Neural progenitor cell (in vitro differentiated cells): ENCODE data around the gene MYBPH. TPM values are rescaled to one million over a fixed set of nuclear protein-coding genes. Genes with fewer than 3 reads are reported as not detected.

Source experiments
- DNase-seq: peaks from one replicate; pipeline ENCODE4 v3.0.0-alpha.2; 2016; ENCODE audit warnings: low spot score
- H2AFZ ChIP-seq: fragments of 200-600 bp; sonication (generic); replicated peaks from 2 replicates; pipeline ENCODE4 v1.6.1; 2016; ENCODE audit warnings: antibody characterized with exemption
- H3F3A ChIP-seq: fragments of 200-600 bp; sonication (generic); 2 replicates; pipeline ENCODE4 v1.6.1; 2016; ENCODE audit warnings: antibody characterized with exemption, low read depth
- H3K27ac ChIP-seq: fragments of 200-600 bp; sonication (generic); 2 replicates; pipeline ENCODE4 v1.5.1; 2016; ENCODE audit warnings: mild to moderate bottlenecking
- H3K27me3 ChIP-seq: fragments of 200-600 bp; sonication (generic); 2 replicates; pipeline ENCODE4 v1.6.1; 2016; ENCODE audit warnings: mild to moderate bottlenecking, moderate library complexity
- H3K36me3 ChIP-seq: fragments of 200-600 bp; sonication (generic); 2 replicates; pipeline ENCODE4 v1.5.1; 2016
- H3K4me1 ChIP-seq: fragments of 200-600 bp; sonication (generic); 2 replicates; pipeline ENCODE4 v1.6.1; 2016; ENCODE audit warnings: mixed run types
- H3K4me2 ChIP-seq: fragments of 200-600 bp; sonication (generic); 2 replicates; pipeline ENCODE4 v1.6.1; 2016
- H3K4me3 ChIP-seq: fragments of 200-600 bp; sonication (generic); 2 replicates; pipeline ENCODE4 v1.5.1; 2016
- H3K79me2 ChIP-seq: fragments of 200-600 bp; sonication (generic); 2 replicates; pipeline ENCODE4 v1.6.1; 2016; ENCODE audit warnings: low read depth
- H3K9ac ChIP-seq: fragments of 200-600 bp; sonication (generic); 2 replicates; pipeline ENCODE4 v1.6.1; 2016
- H3K9me3 ChIP-seq: fragments of 200-600 bp; sonication (generic); 2 replicates; pipeline ENCODE4 v1.5.1; 2016; ENCODE audit warnings: low read depth
- H4K20me1 ChIP-seq: fragments of 200-600 bp; sonication (generic); 2 replicates; pipeline ENCODE4 v1.6.1; 2016; ENCODE audit warnings: low read depth
- H3K27ac Mint-ChIP-seq: 3 replicates; pipeline ENCODE4 v1.8.0; 2021; ENCODE audit warnings: mixed read lengths
- H3K27me3 Mint-ChIP-seq: 2 replicates; pipeline ENCODE4 v1.8.0; 2022; ENCODE audit warnings: low read depth, mild to moderate bottlenecking, inconsistent platforms, moderate library complexity, mixed read lengths; ENCODE audit not compliant: insufficient read depth
- H3K36me3 Mint-ChIP-seq: 3 replicates; pipeline ENCODE4 v1.8.0; 2021; ENCODE audit warnings: mixed read lengths
- H3K4me1 Mint-ChIP-seq: 3 replicates; pipeline ENCODE4 v1.8.0; 2021; ENCODE audit warnings: mixed read lengths
- H3K4me3 Mint-ChIP-seq: 3 replicates; pipeline ENCODE4 v1.8.0; 2021; ENCODE audit warnings: mild to moderate bottlenecking, moderate library complexity, mixed read lengths
- H3K9me3 Mint-ChIP-seq: 3 replicates; pipeline ENCODE4 v1.8.0; 2020; ENCODE audit warnings: mixed read lengths
- CTCF ChIP-seq: fragments of 200-600 bp; sonication (generic); IDR thresholded peaks from 2 replicates; pipeline ENCODE4 v1.5.1; 2017; ENCODE audit warnings: antibody characterized with exemption, mild to moderate bottlenecking
- EZH2 ChIP-seq: fragments of 200-600 bp; sonication (generic); IDR thresholded peaks from 2 replicates; pipeline ENCODE4 v1.6.1; 2017; ENCODE audit warnings: antibody characterized with exemption, mild to moderate bottlenecking, moderate library complexity
- EZH2phosphoT487 ChIP-seq: fragments of 200-600 bp; sonication (generic); IDR thresholded peaks from 2 replicates; pipeline ENCODE4 v1.6.1; 2017; ENCODE audit warnings: antibody characterized with exemption
- total RNA-seq: library from RNA; depleted of rRNA; stranded (reverse); fragments of >200 nt; gene quantifications from 2 replicates; pipeline ENCODE4 v1.2.3, GENCODE V29; 2015; ENCODE audit warnings: low replicate concordance

MYBPH gene
- total RNA-seq, 1 donor from 2014 or later = not detected

GRCh38 chr1:203139976-203140475, 35.6 kb downstream of the MYBPH start:
- H2AFZ ChIP-seq = no peak overlapping the region
- no peaks in the 10 kb centered on the region for H4K20me1 ChIP-seq
- no peaks in the 10 kb centered on the region for H3F3A ChIP-seq
- Mint-ChIP-seq H3K4me1 (peaks cover 21% of the 10 kb centered on the region), H3K27ac (no peak overlapping the region), H3K4me3 (no peak overlapping the region), H3K36me3 (peaks cover 3% of the 10 kb centered on the region), H3K27me3 (peaks cover 3% of the 10 kb centered on the region), H3K9me3 (peaks cover 2% of the 10 kb centered on the region)
- H3K4me3 ChIP-seq = no peak overlapping the region
- H3K27ac ChIP-seq = no peak overlapping the region
- peaks cover 5% of the 10 kb centered on the region for H3K4me1 ChIP-seq
- H3K79me2 ChIP-seq = no peaks in the 10 kb centered on the region
- no peak for DNase-seq
- H3K27me3 ChIP-seq = no peaks in the 10 kb centered on the region
- H3K9ac ChIP-seq = no peak overlapping the region
- no peaks in the 10 kb centered on the region for H3K9me3 ChIP-seq
- H3K36me3 ChIP-seq = no peaks in the 10 kb centered on the region
- H3K4me2 ChIP-seq = no peak overlapping the region
- TF ChIP-seq CTCF (no peak), EZH2phosphoT487 (no peak)

DNA sequence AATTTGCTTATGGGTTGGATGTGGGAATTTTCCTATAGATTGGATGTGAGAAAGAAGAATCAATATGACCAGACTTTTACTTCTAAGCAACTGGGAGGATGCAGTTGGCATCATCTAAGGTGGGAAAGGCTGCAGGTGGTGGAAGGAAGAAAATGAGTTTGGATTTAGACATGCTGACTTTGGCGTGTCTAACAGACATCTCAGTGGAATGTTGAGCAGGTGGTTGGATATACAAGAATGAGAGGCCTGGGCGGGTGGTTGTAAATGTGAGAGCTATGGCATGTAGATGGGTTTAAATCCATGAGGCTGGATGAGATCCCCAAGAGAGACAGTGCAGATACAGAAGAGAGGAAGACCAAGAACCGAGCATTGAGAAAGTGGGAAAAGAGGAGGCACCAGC, 37.6 kb downstream of the MYBPH start:
- Mint-ChIP-seq H3K4me1 (peaks cover 15% of the 10 kb centered on the region), H3K27ac (no peak overlapping the region), H3K4me3 (no peak overlapping the region), H3K36me3 (peaks cover 2% of the 10 kb centered on the region), H3K27me3 (peaks cover 3% of the 10 kb centered on the region), H3K9me3 (peaks cover 2% of the 10 kb centered on the region)
- no peak for DNase-seq
- Histone ChIP-seq H3F3A (peaks cover 7% of the 10 kb centered on the region), H3K79me2 (no peaks in the 10 kb centered on the region), H4K20me1 (no peaks in the 10 kb centered on the region), H3K9ac (no peak overlapping the region), H3K27ac (no peak overlapping the region), H3K4me2 (no peak overlapping the region), H3K9me3 (no peaks in the 10 kb centered on the region), H3K27me3 (no peaks in the 10 kb centered on the region), H2AFZ (no peak overlapping the region), H3K36me3 (no peaks in the 10 kb centered on the region), H3K4me3 (no peak overlapping the region), H3K4me1 (peaks cover 16% of the 10 kb centered on the region)
- TF ChIP-seq CTCF (no peak), EZH2phosphoT487 (no peak), EZH2 (no peak)

DNA sequence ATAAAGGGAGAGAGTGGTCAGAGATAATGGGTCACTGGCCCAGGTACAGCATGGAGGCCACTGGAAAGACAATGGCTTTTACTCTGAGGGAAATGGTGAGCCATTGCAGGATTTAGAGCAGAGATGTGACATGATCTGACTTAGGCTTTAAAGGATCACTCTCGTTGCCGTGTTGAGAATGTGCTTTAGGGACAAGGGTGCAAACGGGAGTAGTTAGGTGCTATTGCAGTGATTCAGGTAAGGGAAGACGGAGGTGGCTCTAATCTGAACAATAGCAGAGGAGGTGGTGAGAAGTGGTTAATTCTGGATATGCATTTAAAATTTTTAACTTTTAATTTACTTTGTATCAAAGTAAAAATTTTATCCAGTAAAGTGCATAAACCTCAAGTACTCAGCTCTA, 38.3 kb downstream of the MYBPH start:
- Histone ChIP-seq H3K36me3 (no peaks in the 10 kb centered on the region), H3K79me2 (no peaks in the 10 kb centered on the region), H3K4me2 (no peak overlapping the region), H3K27ac (no peak overlapping the region), H4K20me1 (no peaks in the 10 kb centered on the region), H3K4me1 (peaks cover 16% of the 10 kb centered on the region), H3K4me3 (no peak overlapping the region), H3F3A (peaks cover 7% of the 10 kb centered on the region), H3K27me3 (no peaks in the 10 kb centered on the region), H3K9ac (no peak overlapping the region), H3K9me3 (no peaks in the 10 kb centered on the region), H2AFZ (no peak overlapping the region)
- DNase-seq = no peak
- peaks cover 15% of the 10 kb centered on the region for H3K4me1 Mint-ChIP-seq
- peaks cover 5% of the 10 kb centered on the region for H3K27me3 Mint-ChIP-seq
- peaks cover 2% of the 10 kb centered on the region for H3K36me3 Mint-ChIP-seq
- TF ChIP-seq CTCF = no peak
- TF ChIP-seq EZH2phosphoT487 = no peak
- no peak overlapping the region for H3K27ac Mint-ChIP-seq
- no peak overlapping the region for H3K4me3 Mint-ChIP-seq
- H3K9me3 Mint-ChIP-seq = peaks cover 2% of the 10 kb centered on the region
